Measurements from ENCODE around the gene PIGT. TPM values are rescaled to one million over a fixed set of nuclear protein-coding genes. Genes with fewer than 3 reads are reported as not detected.
A peak's percentile ranks its signal among the peaks of the same experiment; 100 is the strongest.

The PIGT gene
- total RNA-seq, 1 donor from 2014 or later: 14.7 TPM

DNA sequence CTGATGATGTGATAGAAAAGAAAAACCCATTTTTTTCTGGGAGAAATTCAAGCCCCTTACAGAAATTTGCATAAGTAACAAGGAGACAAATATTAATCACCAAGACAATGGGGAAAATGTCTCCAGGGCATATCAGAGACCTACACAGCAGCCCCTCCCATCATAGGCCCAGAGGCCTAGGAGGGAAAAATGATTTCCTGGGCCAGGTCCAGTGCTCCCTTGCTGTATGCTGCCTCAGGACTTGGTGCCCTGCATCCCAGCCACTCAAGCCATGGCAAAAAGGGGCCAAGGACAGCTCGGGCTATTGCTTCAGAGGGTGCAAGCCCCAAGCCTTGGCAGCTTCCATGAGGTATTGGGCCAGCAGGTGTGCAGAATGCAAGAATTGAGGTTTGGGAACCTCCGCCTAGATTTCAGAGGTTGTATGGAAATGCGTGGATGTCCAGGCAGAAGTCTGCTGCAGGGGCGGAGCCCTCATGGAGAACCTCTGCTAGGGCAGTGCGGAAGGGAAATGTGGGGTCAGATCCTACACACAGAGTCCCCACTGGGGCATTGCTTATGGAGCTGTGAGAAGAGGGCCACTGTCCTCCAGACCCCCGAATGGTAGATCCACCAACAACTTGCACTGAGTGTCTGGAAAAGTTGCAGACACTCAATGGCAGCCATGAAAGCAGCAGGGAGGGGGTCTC, 15.5 kb upstream of the PIGT start:
- TF ChIP-seq CTCF (IDR thresholded peaks at IDR 0.05; ENCODE audit: insufficient read depth, low read length, severe bottlenecking): no peak
- Histone ChIP-seq H3K27me3 (ENCODE audit: control insufficient read depth, insufficient read depth, low read length) (no peaks in the 10 kb centered on the region), H3K4me3 (ENCODE audit: low read depth, low read length) (no peak overlapping the region), H3K36me3 (ENCODE audit: control insufficient read depth, insufficient read depth, low read length) (no peaks in the 10 kb centered on the region)
- no peak for FAIRE-seq
- no peak for DNase-seq (ENCODE audit: low read depth)

GRCh38 chr20:45402946-45403345, 13.0 kb upstream of the PIGT start:
- H3K4me3 ChIP-seq (ENCODE audit: low read depth, low read length): no peak overlapping the region
- H3K27me3 ChIP-seq (ENCODE audit: control insufficient read depth, insufficient read depth, low read length): no peaks in the 10 kb centered on the region
- no peak for DNase-seq (ENCODE audit: low read depth)
- TF ChIP-seq CTCF (IDR thresholded peaks at IDR 0.05; ENCODE audit: insufficient read depth, low read length, severe bottlenecking): no peak
- no peaks in the 10 kb centered on the region for H3K36me3 ChIP-seq (ENCODE audit: control insufficient read depth, insufficient read depth, low read length)
- no peak for FAIRE-seq

DNA sequence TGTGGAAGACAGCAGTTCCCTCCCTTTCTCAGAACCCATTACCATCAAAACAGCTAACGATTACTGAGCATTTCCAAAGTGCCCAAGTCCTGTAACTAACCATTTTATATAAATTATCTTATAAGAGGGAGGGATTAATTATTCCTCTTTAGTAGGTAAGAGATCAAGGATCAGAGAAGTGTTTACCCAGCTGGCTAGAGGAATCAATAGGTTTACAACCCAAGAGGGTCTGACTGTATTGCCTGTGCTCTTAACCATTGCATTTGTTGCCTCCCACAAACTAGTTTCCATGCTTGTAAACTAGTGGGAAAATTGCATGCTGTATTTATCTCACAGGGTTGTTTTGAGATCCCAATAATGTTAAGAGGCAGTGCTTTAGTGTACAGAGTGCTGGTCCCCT, 11.5 kb upstream of the PIGT start:
- Histone ChIP-seq H3K36me3 (ENCODE audit: control insufficient read depth, insufficient read depth, low read length) (no peaks in the 10 kb centered on the region), H3K27me3 (ENCODE audit: control insufficient read depth, insufficient read depth, low read length) (no peaks in the 10 kb centered on the region)
- FAIRE-seq: no peak

GRCh38 chr20:45405571-45406259, 10.2 kb upstream of the PIGT start:
- peak; percentile 52 for DNase-seq (ENCODE audit: low read depth)
- TF ChIP-seq CTCF (IDR thresholded peaks at IDR 0.05; ENCODE audit: insufficient read depth, low read length, severe bottlenecking): no peak
- FAIRE-seq: no peak
- H3K27me3 ChIP-seq (ENCODE audit: control insufficient read depth, insufficient read depth, low read length): no peaks in the 10 kb centered on the region
- peak overlapping the region; percentile 74 for H3K4me3 ChIP-seq (ENCODE audit: low read depth, low read length)
- H3K36me3 ChIP-seq (ENCODE audit: control insufficient read depth, insufficient read depth, low read length): no peaks in the 10 kb centered on the region

More for the DNA sequence above, 11.5 kb upstream of the PIGT start:
- DNase-seq (ENCODE audit: low read depth): no peak
- no peak for TF ChIP-seq CTCF (IDR thresholded peaks at IDR 0.05; ENCODE audit: insufficient read depth, low read length, severe bottlenecking)
- no peak overlapping the region for H3K4me3 ChIP-seq (ENCODE audit: low read depth, low read length)

- Histone ChIP-seq H3K4me3 (ENCODE audit: low read depth, low read length) (peak overlapping the region; percentile 74), H3K27me3 (ENCODE audit: control insufficient read depth, insufficient read depth, low read length) (no peaks in the 10 kb centered on the region), H3K36me3 (ENCODE audit: control insufficient read depth, insufficient read depth, low read length) (no peaks in the 10 kb centered on the region)
- FAIRE-seq (no peak), DNase-seq (ENCODE audit: low read depth) (peak; percentile 36)
- no peak for TF ChIP-seq CTCF (IDR thresholded peaks at IDR 0.05; ENCODE audit: insufficient read depth, low read length, severe bottlenecking)
Measured at GRCh38 chr20:45406260-45407066, 9.5 kb upstream of the PIGT start.

Data from bronchial epithelial cell (primary cell).